Measurements from ENCODE around the gene POLD2. TPM values are rescaled to one million over a fixed set of nuclear protein-coding genes. Genes with fewer than 3 reads are reported as not detected.
A peak's percentile ranks its signal among the peaks of the same experiment; 100 is the strongest.

The POLD2 gene
- total and polyA plus RNA-seq, 2 of the 8 experiments (the other 6 are each of a cell fraction or from before 2014, with no cell fraction given): 148 to 214 TPM

GRCh38 chr7:44083796-44084195, 39.6 kb downstream of the POLD2 start:
- H3K56ac ChIP-seq (replicated peaks; ENCODE audit: insufficient read length, low read depth, low read length): no peak overlapping the region
- H2BK120ac ChIP-seq (replicated peaks; ENCODE audit: low read depth, low read length): no peak overlapping the region
- 81% methylated on average over 3 of the region's 3 CpGs; no CpG with 5 or more reads in 1 of the 2 experiments for WGBS, 2 experiments (ENCODE audit: extremely low coverage in 1 of 2, insufficient coverage in 1 of 2, insufficient read length in 1 of 2, insufficient replicate concordance in 2 of 2, low coverage in 1 of 2, low lambda C conversion rate in 2 of 2, missing lambda C conversion rate in 1 of 2)
- H3K23me2 ChIP-seq (ENCODE audit: low read depth, low read length): peaks cover 4% of the 10 kb centered on the region; the same call in 1 of the 2 replicates
- H3K79me2 ChIP-seq (ENCODE audit: control insufficient read depth in 1 of 2, insufficient read depth in 2 of 2, low read length in 2 of 2): no peaks in the 10 kb centered on the region
- FAIRE-seq: no peak
- ChIA-PET CTCF (ENCODE audit: partially characterized antibody) (interaction anchor here (0.8 to 1.4 kb wide), 2 partner anchors 13 to 28 kb away, joined by 3 to 4 read pairs; no protein-coding TSS in a partner anchor), POLR2A (ENCODE audit: partially characterized antibody) (no interaction called here)
- H4K20me1 ChIP-seq (replicated peaks in 1 of 2; ENCODE audit: control insufficient read depth in 1 of 2, insufficient read depth in 2 of 2, low read length in 2 of 2): no peaks in the 10 kb centered on the region
- H2AFZ ChIP-seq (ENCODE audit: low read length): no peak overlapping the region; the same call in 1 of the 2 replicates
- H3K4ac ChIP-seq (replicated peaks; ENCODE audit: insufficient read length, low read depth, low read length): no peak overlapping the region
- no peak overlapping the region for H4K91ac ChIP-seq (replicated peaks; ENCODE audit: insufficient read length, low read length)
- H3K18ac ChIP-seq (ENCODE audit: extremely low read depth, low read length): no peak overlapping the region
- H3K36me3 ChIP-seq (ENCODE audit: control insufficient read depth in 2 of 4, insufficient read depth in 4 of 4, low read length in 3 of 4): peaks cover 0 to 3% (median 2%) of the 10 kb centered on the region in 4 experiments; a peak in 4 of 8 replicates
- no peak overlapping the region for H4K5ac ChIP-seq (ENCODE audit: insufficient read length, low read depth, low read length)
- H2BK15ac ChIP-seq (ENCODE audit: low read length): peak overlapping the region; percentile 72; the same call in 1 of the 2 replicates
- no peaks in the 10 kb centered on the region; a peak in 1 of 7 replicates for H3K4me1 ChIP-seq (replicated peaks in 1 of 4; ENCODE audit: control insufficient read depth in 3 of 4, insufficient read depth in 4 of 4, low read length in 3 of 4)
- DNase-seq (ENCODE audit: low read depth in 1 of 2, low spot score in 2 of 2): no peak
- H3K14ac ChIP-seq (ENCODE audit: insufficient read length): no peak overlapping the region
- no peak overlapping the region for H2AK5ac ChIP-seq (ENCODE audit: low read depth, low read length)
- no peak overlapping the region for H2BK5ac ChIP-seq (ENCODE audit: low read depth, low read length)
- H3K4me3 ChIP-seq (ENCODE audit: extremely low read depth in 1 of 4, insufficient read depth in 2 of 4, low read depth in 3 of 4, low read length in 4 of 4): no peak overlapping the region
- no peak overlapping the region for H3K9ac ChIP-seq (replicated peaks in 1 of 4; ENCODE audit: extremely low read depth in 1 of 4, low read depth in 3 of 4, low read length in 3 of 4)
- no peaks in the 10 kb centered on the region; a peak in 2 of 7 replicates for H3K27me3 ChIP-seq (replicated peaks in 1 of 4; ENCODE audit: control insufficient read depth in 3 of 4, extremely low read depth in 1 of 4, insufficient read depth in 3 of 4, low read length in 3 of 4)
- no peaks in the 10 kb centered on the region for H3K9me3 ChIP-seq (ENCODE audit: insufficient read depth in 2 of 2, low read depth in 1 of 2, low read length in 1 of 2)
- H2BK12ac ChIP-seq (ENCODE audit: low read depth, low read length): peak overlapping the region; percentile 2; the same call in 1 of the 2 replicates
- H3K23ac ChIP-seq (ENCODE audit: insufficient read length): no peak overlapping the region
- no peaks in the 10 kb centered on the region for H3K79me1 ChIP-seq (ENCODE audit: low read depth, low read length)
- H3K27ac ChIP-seq (ENCODE audit: low read depth, low read length): no peak overlapping the region
- H4K8ac ChIP-seq (ENCODE audit: extremely low read depth, insufficient read depth, low read length): 0 out of 2 replicates have a peak overlapping the region, but pooled peaks have one; percentile 5
- no peak overlapping the region for H3K4me2 ChIP-seq (ENCODE audit: insufficient read depth in 1 of 2, low read depth in 2 of 2, low read length in 2 of 2)
- no peak overlapping the region for H2BK20ac ChIP-seq (ENCODE audit: low read length)
- TF ChIP-seq CBX8 (IDR thresholded peaks at IDR 0.05; ENCODE audit: borderline replicate concordance, low read depth, low read length) (no peak), HDAC2 (IDR thresholded peaks at IDR 0.05; ENCODE audit: borderline replicate concordance in 1 of 2, low read depth in 2 of 2, low read length in 2 of 2) (no peak), GTF2F1 (IDR thresholded peaks at IDR 0.05; ENCODE audit: borderline replicate concordance, low read depth, low read length) (no peak), POLR2A (IDR thresholded peaks at IDR 0.05; ENCODE audit: control extremely low read depth in 1 of 2, low read depth in 2 of 2, low read length in 2 of 2) (no peak), TAF1 (IDR thresholded peaks at IDR 0.05; ENCODE audit: low read depth, low read length) (no peak), PHF8 (conservative IDR thresholded peaks at IDR 0.05; ENCODE audit: low read depth, low read length) (no peak), RNF2 (IDR thresholded peaks at IDR 0.05; ENCODE audit: borderline replicate concordance, low read depth, low read length, missing control alignments, poor library complexity, severe bottlenecking) (no peak), ATF3 (IDR thresholded peaks at IDR 0.05; ENCODE audit: insufficient read depth, low read depth, low read length) (no peak)
- TF ChIP-seq, protein P1, sequence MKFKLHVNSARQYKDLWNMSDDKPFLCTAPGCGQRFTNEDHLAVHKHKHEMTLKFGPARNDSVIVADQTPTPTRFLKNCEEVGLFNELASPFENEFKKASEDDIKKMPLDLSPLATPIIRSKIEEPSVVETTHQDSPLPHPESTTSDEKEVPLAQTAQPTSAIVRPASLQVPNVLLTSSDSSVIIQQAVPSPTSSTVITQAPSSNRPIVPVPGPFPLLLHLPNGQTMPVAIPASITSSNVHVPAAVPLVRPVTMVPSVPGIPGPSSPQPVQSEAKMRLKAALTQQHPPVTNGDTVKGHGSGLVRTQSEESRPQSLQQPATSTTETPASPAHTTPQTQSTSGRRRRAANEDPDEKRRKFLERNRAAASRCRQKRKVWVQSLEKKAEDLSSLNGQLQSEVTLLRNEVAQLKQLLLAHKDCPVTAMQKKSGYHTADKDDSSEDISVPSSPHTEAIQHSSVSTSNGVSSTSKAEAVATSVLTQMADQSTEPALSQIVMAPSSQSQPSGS (IDR thresholded peaks at IDR 0.05; ENCODE audit: low read length): no peak

Data from H1 (cell line).